Tibial nerve (tissue), 4 donors: Measurements from ENCODE around the gene RHBDL1. TPM values are rescaled to one million over a fixed set of nuclear protein-coding genes. Genes with fewer than 3 reads are reported as not detected.
"Not testable (repeated sequence)": the region's sequence is repeated elsewhere in the genome, so short reads cannot be mapped to it uniquely, and the experiment has no call there.

ENCODE experiments used
- DNase-seq, 2 donors: peaks; one replicate each; pipeline ENCODE4 v3.0.0-alpha.2; 2019; ENCODE audit warnings: low spot score in 2 of 2
- H3K27ac ChIP-seq, 4 donors: fragments of 200-600 bp; sonication (generic) in 3 of 4; one replicate each; pipeline ENCODE4 v1.5.1; 2017 to 2019; ENCODE audit warnings: mild to moderate bottlenecking in 1 of 4
- H3K27me3 ChIP-seq, 2 donors: fragments of 200-600 bp; sonication (generic) in 1 of 2; one replicate each; pipeline versions ENCODE4 v1.5.1 to v1.6.0; 2017 to 2019
- H3K36me3 ChIP-seq, 3 donors: fragments of 200-600 bp; sonication (generic); one replicate each; pipeline ENCODE4 v1.5.1; 2018 to 2019
- H3K4me1 ChIP-seq, 4 donors: fragments of 200-600 bp; sonication (generic) in 3 of 4; one replicate each; pipeline ENCODE4 v1.5.1; 2017 to 2019
- H3K4me3 ChIP-seq, 4 donors: fragments of 200-600 bp; sonication (generic) in 3 of 4; one replicate each; pipeline ENCODE4 v1.5.1; 2017 to 2019; ENCODE audit warnings: mild to moderate bottlenecking in 1 of 4, moderate library complexity in 1 of 4
- H3K9me3 ChIP-seq, 4 donors: fragments of 200-600 bp; sonication (generic) in 3 of 4; one replicate each; pipeline ENCODE4 v1.5.1; 2017 to 2019
- EP300 ChIP-seq, 2 donors: sonication (generic); formaldehyde crosslinking; IDR thresholded peaks; one replicate each; pipeline ENCODE4 v1.6.1; 2017; ENCODE audit warnings: antibody characterized with exemption in 2 of 2, mild to moderate bottlenecking in 1 of 2
- POLR2A ChIP-seq, 2 donors: fragments of 450-650 bp; IDR thresholded peaks; one replicate each; pipeline ENCODE4 v1.6.1; 2017; ENCODE audit warnings: antibody characterized with exemption in 2 of 2, mild to moderate bottlenecking in 2 of 2, moderate library complexity in 2 of 2
- WGBS, 2 donors: methylation state at CpG; one replicate each; pipeline ENCODE4 v1.1.5; 2018; 5-methylcytosine and 5-hydroxymethylcytosine counted together
- total RNA-seq, 4 donors: library from RNA; depleted of rRNA; stranded (reverse); fragments of >200 nt; gene quantifications; one replicate each; pipeline ENCODE4 v1.1.0, GENCODE V29; 2016
- TF ChIP-seq, protein P1 (sequence below), 5 experiments: fragments of 200-600 bp in 3 of 5; fragments of 450-650 bp in 2 of 5; sonication (generic) in 3 of 5; IDR thresholded peaks; one replicate each; pipeline ENCODE4 v1.5.1; 2016 to 2019; ENCODE audit warnings: antibody characterized with exemption in 5 of 5, mild to moderate bottlenecking in 3 of 5, moderate library complexity in 2 of 5

The RHBDL1 gene
- total RNA-seq, 4 donors from 2014 or later, result 0.90 to 3.5 (median 1.9) TPM

GRCh38 chr16:711548-712320 lies 36.3 kb downstream of the RHBDL1 start:
- WGBS, 2 donors, result 12 to 14% methylated on average over 24 to 25 of the region's 25 CpGs
- no peaks in the 10 kb centered on the region for H3K9me3 ChIP-seq
- H3K4me1 ChIP-seq, result peaks cover 0 to 52% (median 19%) of the 10 kb centered on the region in 4 donors
- no peak overlapping the region for H3K4me3 ChIP-seq
- TF ChIP-seq, protein P1, sequence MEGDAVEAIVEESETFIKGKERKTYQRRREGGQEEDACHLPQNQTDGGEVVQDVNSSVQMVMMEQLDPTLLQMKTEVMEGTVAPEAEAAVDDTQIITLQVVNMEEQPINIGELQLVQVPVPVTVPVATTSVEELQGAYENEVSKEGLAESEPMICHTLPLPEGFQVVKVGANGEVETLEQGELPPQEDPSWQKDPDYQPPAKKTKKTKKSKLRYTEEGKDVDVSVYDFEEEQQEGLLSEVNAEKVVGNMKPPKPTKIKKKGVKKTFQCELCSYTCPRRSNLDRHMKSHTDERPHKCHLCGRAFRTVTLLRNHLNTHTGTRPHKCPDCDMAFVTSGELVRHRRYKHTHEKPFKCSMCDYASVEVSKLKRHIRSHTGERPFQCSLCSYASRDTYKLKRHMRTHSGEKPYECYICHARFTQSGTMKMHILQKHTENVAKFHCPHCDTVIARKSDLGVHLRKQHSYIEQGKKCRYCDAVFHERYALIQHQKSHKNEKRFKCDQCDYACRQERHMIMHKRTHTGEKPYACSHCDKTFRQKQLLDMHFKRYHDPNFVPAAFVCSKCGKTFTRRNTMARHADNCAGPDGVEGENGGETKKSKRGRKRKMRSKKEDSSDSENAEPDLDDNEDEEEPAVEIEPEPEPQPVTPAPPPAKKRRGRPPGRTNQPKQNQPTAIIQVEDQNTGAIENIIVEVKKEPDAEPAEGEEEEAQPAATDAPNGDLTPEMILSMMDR (IDR thresholded peaks at IDR 0.05), result peak; percentile 90 to 95 (median 94)
- no peak for TF ChIP-seq POLR2A (IDR thresholded peaks at IDR 0.05)
- no peak overlapping the region for H3K27ac ChIP-seq
- peak in 1 of 2 donors; percentile 55 for DNase-seq
- H3K27me3 ChIP-seq, result peaks cover 2 to 48% of the 10 kb centered on the region in 2 donors
- H3K36me3 ChIP-seq, result no peaks in the 10 kb centered on the region

DNA sequence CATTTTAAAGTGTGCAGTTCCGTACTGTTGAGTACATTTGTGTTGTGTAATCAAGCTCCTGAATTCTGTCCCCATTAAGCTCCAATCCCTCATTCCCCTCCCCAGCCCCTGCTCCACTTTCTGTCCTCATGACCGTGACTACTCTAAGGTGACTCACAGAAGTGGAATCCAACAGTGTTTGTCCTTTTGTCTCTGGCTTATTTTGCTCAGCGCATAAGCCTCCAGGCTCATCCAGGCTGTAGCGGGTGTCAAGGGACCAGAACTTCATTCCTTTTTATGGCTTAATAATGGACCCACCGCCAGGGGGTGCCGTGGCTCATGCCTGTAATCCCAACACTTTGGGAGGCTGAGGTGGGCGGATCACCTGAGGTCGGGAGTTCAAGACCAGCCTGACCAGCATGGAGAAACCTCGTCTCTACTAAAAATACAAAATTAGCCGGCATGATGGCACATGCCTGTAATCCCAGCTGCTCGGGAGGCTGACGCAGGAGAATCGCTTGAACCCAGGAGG lies 37.3 kb downstream of the RHBDL1 start:
- not testable (repeated sequence) for DNase-seq
- WGBS, 2 donors, result 55 to 58% methylated on average over 13 of the region's 13 CpGs
- peaks cover 0 to 55% (median 25%) of the 10 kb centered on the region in 4 donors for H3K4me1 ChIP-seq

GRCh38 chr16:714079-714478 lies 38.6 kb downstream of the RHBDL1 start:
- Histone ChIP-seq H3K9me3 (no peaks in the 10 kb centered on the region), H3K27ac (peak overlapping the region in 2 of 4 donors; percentile 58 to 63), H3K36me3 (no peaks in the 10 kb centered on the region), H3K4me3 (peak overlapping the region in 1 of 4 donors; percentile 89), H3K27me3 (peaks cover 0 to 26% of the 10 kb centered on the region in 2 donors), H3K4me1 (peaks cover 0 to 68% (median 33%) of the 10 kb centered on the region in 4 donors)
- TF ChIP-seq POLR2A (IDR thresholded peaks at IDR 0.05) (no peak), EP300 (IDR thresholded peaks at IDR 0.05) (no peak)
- TF ChIP-seq, protein P1 (IDR thresholded peaks at IDR 0.05), result no peak
- 53 to 71% methylated on average over 3 to 10 of the region's 11 CpGs for WGBS, 2 donors
- DNase-seq, result no peak

More for the DNA sequence above, 37.3 kb downstream of the RHBDL1 start:
- TF ChIP-seq, protein P1 (IDR thresholded peaks at IDR 0.05), result peak in 3 of 5 experiments; percentile 18 to 40 (median 31)
- not testable (repeated sequence) for H3K27ac ChIP-seq, H3K36me3 ChIP-seq, H3K9me3 ChIP-seq, H3K4me3 ChIP-seq
- peaks cover under 1 to 39% of the 10 kb centered on the region in 2 donors for H3K27me3 ChIP-seq

GRCh38 chr16:714558-715476 lies 39.3 kb downstream of the RHBDL1 start, which contains the start of gene METRN:
METRN (plus strand) TSS chr16:715118; CDS start chr16:715290, 172 bp downstream.
- Histone ChIP-seq H3K4me3 (peak within 1 kb of the TSS; percentile 49 to 89 (median 66)), H3K4me1 (peaks cover 0 to 73% (median 37%) of the 10 kb centered on the region in 4 donors), H3K27ac (peak within 1 kb of the TSS; percentile 30 to 88 (median 81)), H3K27me3 (peaks cover 0 to 18% of the 10 kb centered on the region in 2 donors), H3K9me3 (no peaks in the 10 kb centered on the region), H3K36me3 (no peaks in the 10 kb centered on the region)
- peak; percentile 88 to 90 for DNase-seq
- WGBS, 2 donors, result 2 to 8% methylated on average over 30 to 43 of the region's 108 CpGs
- TF ChIP-seq, protein P1 (IDR thresholded peaks at IDR 0.05), result peak in 1 of 5 experiments; percentile 13
- TF ChIP-seq POLR2A (IDR thresholded peaks at IDR 0.05) (peak in 1 of 2 donors; percentile 46), EP300 (IDR thresholded peaks at IDR 0.05) (peak in 1 of 2 donors; percentile 35)
